Medulla oblongata (tissue), 1 donor: ENCODE measurements around the gene NPM3.

ENCODE experiments used
- DNase-seq: peaks from one replicate; pipeline ENCODE4 v3.0.0-alpha.2; 2015; ENCODE audit errors: extremely low spot score

The NPM3 gene, protein sequence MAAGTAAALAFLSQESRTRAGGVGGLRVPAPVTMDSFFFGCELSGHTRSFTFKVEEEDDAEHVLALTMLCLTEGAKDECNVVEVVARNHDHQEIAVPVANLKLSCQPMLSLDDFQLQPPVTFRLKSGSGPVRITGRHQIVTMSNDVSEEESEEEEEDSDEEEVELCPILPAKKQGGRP

DNA sequence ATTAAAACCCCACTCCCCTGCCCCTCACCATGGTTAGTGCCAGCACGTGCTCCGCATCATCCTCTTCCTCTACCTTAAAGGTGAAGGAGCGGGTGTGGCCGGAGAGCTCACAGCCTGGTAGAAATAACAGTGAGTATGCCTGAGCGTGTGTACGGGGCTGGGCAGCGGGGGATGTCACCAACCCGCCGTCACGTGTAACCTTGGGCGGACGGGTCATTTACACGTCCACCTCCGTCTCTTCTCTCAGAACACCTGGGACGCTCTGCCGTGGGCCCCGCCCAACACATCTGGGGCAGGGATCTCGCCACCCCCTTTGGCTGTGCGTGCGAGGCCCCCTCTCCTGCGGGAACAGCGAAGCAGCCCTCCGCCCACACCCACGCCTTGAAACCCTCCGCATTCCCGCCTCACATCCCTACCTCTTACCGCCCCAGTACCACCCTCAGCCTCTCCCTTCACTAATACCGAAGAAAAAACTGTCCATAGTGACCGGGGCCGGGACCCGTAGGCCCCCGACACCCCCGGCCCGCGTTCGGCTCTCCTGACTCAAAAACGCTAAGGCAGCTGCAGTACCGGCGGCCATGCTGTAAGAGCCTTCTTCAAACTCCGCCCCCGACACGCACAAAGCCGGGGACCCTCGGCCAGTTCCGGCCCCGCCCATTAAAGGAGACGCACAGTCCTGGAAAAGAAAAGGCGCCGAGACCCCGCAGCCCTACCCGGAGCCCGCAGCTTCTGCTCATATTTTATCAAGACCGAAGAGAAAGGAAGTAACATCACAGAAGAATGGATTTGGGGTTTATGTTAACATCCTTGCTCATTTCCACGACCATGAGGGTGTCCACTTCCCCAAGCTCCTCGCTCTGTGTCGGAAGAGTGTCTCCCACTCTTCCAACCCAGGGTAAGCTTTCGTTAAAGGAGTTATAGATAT is at the start of gene NPM3:
Gene NPM3, minus strand, starts transcription at position 636 of the 925 bp plus-strand sequence. Its CDS starts 56 bp downstream, at position 580.
- DNase-seq, result peak; percentile 77

DNA sequence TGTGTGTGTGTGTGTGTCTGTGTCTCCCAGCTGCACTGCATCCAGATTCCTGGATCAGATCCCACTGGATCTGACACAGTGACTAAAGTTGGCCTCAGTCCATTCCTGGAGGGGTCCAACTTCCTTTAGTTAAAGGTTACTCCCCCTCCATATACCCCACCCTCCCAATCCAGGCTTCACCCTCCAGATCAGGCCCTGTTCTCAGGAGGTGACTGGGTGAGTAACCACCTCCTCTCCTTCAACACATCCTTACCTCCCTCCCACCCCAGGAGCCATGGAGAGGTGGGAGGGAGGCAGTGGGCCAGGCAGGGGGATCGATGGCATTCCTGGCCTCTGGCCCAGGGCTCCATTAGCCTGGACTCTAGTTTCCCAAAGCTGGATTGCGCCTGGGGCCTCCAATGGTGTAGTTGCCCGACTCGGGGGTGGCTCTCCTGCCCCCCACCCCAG is 49.1 kb upstream of the NPM3 start:
- DNase-seq, result no peak

DNA sequence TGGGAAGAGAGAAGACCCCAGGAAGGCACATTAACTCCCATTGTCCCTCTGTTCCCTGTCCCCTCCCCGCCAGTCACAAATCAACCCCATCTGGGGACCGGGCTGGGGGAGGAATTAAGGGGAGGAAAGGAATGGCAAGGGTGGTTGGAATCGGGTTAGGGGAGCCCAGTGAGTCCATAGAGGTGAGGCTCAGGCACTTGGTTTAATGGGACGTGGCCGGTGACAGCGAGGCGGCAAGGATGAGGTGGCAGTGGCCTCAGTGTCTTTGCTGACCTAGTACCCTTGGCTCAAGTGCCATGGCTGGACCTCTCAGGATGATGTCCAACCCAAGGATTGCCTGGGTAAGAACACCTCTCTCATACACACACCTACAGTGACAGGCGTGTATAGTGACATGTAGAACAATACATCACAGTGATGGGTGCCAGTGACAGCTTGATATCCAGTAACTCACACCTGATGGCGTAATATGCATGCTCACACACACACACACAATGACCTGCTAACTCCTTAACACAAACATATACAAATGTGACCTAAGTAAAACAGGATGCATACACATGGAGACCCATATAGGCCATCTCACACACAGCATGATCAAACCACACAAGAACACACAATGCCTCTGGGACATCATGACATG is 48.0 kb upstream of the NPM3 start:
- no peak for DNase-seq

DNA sequence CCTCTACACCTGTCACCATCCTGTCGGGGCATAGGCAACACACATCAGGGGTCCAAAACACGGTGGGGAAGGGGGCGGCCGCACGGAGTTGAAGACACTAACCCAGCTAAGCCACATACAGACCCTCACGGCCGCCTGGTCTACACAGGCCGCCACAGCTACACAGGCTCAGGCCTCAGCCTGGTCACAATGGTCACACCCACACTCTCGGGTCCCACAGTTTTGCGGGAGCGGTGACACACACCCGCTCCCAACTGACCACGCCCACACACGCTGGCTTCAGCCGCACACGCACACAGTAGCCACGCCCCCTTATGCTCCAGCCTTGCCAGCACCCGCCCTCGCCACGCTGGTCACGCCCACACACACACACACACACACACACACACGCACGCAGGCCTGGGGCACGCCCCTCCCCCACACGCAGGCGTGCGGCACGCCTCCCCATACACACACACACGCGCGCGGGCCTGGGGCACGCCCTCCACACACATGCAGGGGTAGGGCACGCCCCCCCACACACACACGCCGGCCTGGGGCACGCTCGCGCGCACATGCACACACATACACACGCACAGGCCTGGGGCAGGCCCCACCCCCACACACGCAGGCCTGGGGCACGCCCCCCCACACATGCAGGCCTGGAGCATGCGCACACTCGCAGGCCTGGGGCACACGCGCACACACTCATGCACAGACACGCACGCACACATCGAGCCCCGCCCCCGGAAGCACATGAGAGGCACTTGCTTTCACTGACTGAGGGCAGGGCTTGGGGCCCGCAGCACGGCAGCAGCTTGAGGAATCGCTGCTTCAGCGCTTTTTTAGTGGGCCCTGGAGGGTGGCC is 47.3 kb upstream of the NPM3 start:
- peak; percentile 71 for DNase-seq

DNA sequence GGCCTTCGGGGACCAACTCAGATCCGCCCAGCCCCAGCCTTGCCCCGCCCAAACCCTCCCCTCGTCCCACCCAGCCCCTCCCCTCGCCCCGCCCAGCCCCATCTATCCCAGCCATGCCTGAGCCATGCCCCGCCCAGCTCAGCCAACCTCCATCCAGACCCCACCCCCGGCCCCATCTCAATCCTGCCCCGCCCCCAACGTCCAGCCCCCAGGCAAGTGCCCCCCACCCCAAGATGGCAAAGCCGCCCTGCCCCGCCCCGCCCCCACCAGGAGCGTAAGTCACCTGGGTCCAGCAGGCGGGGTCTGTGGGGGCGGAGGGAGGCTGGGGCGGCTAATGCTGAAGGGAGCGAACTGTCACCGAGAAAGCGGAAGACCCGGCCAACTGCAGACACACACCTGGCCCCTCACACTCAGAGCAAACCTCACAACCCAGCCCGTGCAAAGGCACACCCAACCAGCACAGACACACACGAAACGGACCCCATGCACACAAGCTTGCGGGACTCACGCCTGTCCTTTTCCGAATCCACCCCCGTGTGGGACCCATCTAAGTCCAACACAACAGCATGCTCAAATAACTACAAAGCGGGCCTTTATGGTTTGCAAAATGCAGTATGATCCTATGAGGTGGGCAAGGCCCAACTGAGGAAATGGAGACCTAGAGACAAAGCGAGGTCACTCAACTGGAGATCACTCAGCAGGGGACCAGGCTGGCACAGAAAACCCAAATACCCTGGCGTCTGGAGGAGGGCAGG is 46.5 kb upstream of the NPM3 start:
- no peak for DNase-seq

DNA sequence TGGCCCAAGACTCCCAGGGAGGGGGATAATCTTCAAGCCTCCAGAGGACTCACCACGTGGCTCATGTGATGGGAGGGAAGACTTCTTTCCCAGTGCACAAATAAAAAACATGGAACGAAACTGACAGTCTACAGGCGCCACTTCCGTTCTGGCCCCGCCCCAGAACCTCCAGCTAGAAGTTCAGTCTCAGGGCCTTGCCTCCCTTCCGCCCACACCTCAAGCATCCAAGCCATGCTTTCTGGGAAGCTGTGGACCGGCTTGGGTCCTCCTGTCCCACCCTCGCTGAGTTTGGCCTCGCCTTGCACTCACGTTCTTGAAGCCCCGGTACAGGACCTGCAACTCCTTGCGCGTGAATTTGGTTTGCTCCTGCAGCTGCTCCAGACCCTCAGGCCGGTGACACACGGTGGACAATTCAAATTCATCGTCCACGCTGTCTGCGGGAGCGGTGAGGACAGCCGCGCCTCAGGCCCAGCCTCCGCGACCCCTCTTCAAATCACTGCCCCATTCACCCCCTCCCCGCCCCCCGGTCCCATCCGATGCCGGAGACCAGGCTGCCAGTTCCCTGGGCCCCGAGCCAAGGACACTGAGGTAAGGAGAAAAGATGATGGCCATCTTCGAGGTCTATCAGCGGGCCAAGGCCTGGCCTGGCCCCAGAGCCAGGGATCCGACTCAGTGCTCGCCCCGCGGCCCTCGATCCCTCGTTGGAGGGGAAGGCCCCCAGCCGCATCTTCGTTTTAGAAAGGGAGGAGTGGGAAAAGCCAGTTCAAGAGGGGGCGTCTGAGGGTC is 45.7 kb upstream of the NPM3 start:
- DNase-seq, result no peak

DNA sequence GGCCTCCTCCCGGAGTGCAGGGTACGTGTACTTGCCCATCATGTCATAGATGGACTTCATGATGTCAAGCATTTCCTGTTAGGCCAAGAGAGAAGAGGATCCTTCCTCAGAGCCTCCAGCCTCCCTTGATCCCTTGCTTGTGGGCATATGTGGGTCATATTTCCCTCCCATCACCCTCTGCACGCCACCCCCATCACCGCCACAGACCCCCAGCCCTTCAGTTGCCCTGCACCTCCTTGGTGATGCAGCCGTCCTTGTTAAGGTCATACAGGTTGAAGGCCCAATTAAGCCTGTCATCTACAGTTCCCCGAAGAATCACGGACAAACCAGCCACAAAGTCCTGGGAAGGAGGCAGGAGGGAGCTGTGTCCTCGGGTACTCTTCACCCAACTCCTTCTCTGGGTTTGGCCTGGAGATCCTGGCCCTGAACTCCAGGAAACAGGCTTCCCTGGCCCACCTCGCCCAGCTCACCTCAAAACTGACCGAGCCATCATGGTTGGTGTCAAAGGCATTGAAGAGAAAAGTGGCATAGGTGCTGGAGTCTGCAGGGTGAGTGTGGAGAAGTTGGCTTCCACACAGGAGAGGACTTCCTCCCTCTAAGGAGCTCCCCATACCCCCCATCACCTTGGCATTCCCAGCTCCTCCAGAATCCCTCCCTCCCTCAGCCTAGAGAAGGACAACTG is 44.8 kb upstream of the NPM3 start:
- no peak for DNase-seq

DNA sequence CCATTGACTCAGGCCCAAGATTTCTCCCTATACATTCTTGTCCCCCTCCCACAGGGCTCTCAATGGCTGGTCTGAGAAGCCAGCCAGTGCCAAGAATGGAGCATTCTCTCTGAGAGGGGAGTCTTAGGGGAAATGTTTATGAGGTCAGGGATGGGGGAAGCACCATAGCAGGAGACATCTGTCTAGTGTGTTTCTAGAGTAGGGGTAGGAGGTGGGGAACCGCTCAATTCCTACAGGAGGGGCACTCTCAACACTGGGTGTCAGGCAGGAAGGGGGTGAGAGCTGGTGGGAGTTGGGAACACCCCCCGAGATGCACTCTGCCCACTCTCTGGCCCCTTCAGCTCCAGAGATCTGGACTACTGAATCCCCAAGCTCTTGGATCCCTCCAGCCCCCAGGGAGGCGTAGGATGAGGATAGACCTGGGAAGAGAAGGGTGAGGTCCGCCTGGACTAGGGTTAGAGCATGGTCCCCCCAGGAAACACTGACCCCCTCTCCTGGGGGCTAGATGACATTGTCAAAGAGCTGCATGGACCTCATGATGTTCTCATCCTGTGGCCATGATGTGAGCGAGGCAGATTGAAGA is 43.7 kb upstream of the NPM3 start:
- no peak for DNase-seq

DNA sequence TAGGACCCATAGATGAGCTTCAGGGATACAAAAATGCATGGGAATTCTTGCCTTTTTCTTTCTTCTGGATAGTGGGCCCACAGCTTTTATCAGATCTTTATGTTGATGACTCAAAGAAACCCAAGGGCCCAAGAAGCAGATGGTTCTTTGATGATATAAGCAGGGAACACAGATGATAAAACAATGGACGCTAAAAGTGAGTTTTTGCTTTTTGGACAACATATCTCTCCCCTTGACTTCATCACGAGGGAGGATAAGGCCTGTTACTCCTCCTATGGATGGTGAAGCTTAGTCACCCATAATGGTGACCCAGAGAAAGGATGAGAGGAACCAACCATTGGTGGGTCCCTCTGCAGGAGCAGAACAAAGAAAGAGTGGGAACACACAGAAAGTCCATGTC is 41.5 kb upstream of the NPM3 start:
- DNase-seq, result no peak

DNA sequence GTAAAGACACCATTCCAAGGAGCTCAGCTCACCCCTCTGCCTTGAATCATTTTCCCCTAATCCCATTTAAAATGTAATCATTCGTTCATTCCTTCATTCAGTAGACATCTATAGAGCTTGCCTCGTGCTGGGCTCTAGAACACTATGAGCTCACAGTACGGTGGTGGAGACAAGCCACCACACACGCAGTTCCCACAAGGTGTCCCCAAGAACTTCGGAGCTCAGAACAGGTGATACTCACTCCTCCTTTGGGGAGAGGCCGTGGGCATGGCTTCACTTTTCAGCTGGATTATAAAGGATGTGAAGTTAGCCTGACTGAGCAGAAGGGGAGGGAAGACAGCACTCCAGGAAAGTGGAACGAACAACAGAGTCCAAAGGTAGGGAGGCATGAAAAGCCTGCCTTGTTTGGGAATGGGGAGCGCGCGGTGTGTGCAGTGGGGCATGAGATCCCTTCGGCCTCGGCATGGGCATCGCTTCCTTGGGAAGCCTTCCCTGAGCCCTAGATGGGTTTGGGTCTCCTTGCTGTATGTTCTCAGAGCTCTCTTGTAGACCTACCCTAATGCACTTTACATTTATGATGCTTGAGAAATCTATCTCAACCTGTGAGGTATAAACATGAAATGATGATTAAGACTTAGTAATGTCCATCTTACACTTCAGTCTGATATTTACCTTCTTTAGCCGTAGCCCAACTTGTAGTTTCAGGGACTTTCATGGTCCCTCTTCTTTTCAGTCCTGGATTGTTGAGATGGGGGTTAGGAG is 35.8 kb upstream of the NPM3 start:
- DNase-seq, result no peak

DNA sequence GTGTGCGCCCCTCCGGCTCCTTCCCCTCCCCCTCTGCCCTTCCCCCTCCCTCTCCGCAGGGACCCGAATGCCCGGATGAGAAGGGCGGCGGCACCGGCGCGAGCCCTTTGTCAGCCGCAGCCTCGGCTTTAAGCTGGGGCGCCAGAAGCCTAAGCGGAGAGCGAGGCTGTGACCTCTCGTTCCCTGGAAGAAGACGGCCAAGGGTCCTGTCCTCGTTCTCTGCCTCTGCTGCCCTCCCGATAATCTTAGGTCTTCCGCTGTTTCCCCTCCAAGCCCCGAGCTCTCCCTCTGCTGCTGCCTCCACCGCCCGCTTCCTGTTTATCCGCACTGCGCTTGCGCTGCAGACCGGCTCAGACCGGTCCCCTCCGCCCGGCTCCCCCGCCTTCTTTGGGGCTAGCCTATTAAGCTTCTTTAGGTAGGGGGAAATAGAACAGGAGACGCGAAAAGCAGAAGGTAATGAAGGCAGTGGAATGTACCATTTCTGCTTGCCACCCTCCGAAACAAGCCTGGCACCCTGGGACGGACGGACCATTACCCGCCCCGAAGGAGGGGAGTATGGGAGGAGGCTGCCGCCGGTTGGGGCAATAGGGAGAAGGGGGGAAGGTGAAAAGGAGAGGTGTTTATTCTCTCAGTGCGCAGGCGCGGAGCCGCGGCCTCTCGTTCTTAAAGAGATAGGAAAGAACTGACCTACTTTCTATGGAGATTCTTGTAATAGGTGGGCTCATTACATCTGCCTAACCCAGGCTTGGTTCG is 35.0 kb upstream of the NPM3 start, which contains the start of gene OGA:
Gene OGA, minus strand, starts transcription at position 326 of the 753 bp plus-strand sequence. CDS start 422 bp downstream, outside the sequence.
- peak; percentile 98 for DNase-seq

DNA sequence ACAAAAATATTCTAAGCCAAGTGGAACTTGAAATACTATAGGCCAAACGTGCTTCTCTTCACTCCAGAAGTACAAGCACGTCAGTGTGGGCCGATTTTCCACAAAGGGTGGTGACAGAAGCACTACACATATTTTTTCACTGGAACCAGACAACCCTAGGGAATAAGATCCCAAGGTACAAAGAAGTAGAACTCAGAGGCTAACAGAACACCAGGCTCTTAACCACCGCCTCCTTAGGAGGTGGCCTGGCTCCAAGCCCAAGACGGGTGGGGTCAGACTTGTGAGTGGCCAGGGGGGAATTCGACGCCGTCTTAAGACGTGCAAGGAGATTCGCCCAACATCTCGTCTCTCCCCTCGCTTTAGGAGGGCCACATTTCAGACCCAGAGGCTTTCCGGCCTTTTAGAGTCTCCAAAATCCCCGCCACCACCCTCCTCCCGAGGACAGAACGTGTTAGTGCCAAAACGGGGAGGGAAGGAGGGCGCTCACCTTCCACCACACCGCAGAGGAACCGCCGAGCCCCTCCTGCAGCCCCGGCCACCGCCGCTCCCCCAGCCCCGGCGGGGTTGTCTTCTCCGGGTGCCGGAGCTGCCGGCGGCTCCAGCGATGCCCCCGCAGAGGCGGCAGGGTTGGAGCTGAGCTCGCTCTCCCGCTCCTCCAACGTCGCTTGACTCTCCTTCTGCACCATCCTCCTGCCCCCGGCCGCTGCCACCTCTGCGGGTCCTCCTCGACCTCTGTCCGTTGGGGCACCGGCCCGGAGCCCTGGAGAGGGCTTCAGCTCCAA is 34.3 kb upstream of the NPM3 start:
- DNase-seq, result peak; percentile 82

DNA sequence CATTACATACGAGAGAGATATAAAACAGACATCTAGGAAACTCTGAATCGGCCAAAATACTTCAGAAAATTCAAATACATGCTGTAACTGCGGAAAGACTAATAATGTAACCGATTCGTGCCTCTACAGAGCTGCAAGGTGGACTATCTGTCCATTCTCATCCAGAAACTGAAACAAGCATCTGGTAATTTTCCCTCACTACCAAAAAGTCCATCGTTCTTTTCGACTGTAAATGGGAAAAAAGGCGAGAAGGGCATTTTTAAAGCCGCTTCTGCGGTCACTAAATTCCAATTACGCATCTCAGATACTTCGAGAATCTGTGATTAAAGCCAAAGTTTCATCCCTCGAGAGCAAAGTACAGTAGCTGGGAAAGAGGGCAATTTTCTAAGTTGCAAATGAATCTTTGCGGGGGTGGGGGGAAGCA is 33.7 kb upstream of the NPM3 start:
- peak; percentile 27 for DNase-seq

DNA sequence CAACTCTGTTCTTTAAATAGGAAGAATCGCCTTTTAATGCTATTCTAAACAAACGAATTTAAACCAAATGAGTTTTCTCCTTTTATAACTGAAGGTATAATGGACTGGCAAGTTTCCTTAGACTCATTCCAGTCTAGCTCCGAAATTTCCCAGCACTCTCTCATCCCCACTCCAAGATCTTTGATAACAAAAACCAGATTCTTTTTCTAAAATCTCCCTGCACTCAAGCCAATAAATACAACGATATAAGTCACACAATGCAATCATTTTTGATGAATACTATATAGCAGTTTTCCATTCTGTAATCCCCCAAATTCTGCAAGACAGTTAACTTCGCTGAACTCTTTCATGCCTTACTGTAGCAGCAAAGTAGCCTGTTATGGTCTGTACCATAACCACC is 33.1 kb upstream of the NPM3 start:
- DNase-seq, result no peak

DNA sequence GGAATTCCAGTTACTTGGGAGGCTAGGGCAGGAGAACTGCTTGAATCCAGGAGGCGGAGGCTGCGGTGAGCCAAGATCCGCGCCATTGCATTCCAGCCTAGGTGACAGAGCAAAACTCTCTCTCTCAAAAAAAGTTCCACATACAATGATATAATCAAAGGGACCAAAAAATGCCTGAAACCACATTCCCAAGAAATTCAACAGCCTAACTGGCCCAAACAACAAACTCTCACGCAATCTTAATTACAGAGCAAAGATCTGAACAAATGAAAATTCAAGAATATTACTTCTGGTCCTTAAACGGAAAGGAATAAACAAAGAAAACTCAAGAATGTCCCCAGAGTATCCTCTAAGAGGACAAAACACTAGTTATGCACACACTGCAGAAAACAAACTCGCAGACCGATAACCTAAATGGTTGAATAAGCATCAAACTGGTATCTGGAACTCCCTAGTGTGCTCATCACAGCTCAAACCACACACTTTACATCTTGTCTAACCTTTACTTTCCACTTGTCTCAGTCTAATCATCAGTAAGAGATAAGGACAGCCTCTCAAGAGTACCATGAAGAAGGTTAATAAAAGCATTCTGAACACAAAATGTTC is 31.3 kb upstream of the NPM3 start:
- no peak for DNase-seq

DNA sequence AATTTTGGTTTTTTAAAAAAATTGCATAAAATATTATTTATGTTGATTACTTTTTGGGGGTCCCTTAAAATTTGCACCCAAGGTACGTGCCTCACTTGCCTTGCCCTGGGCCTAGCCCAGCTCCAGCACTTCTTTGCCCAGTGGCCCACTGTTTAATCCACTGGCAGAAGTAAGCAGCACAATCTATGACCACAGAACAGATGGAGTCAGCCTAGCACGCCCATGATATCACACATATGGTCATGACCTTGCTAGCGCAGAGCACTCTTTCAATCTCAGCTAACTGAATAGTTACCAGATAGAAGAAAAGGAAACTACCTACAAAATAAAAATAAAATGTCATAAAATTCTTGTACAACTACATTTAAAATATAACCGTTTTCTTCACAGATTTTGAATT is 29.4 kb upstream of the NPM3 start:
- no peak for DNase-seq
